Adipocyte (in vitro differentiated cells): ENCODE results near the gene BTLA.
"Not testable (repeated sequence)": the region's sequence is repeated elsewhere in the genome, so short reads cannot be mapped to it uniquely, and the experiment has no call there.

ENCODE experiments used
- DNase-seq: peaks from one replicate; pipeline ENCODE4 v3.0.0-alpha.2; 2015; ENCODE audit warnings: low read depth
- H3K27me3 ChIP-seq: replicated peaks from 2 replicates; pipeline ENCODE4 v1.7.0; 2013; ENCODE audit warnings: mild to moderate bottlenecking, low read length, moderate library complexity; ENCODE audit not compliant: control insufficient read depth, insufficient read depth
- H3K36me3 ChIP-seq: 2 replicates; pipeline ENCODE4 v1.7.0; 2013; ENCODE audit warnings: low read length, mild to moderate bottlenecking, moderate library complexity; ENCODE audit not compliant: control insufficient read depth, insufficient read depth, severe bottlenecking
- H3K4me1 ChIP-seq: 2 replicates; pipeline ENCODE4 v1.7.0; 2013; ENCODE audit warnings: mild to moderate bottlenecking, low read length, moderate library complexity; ENCODE audit not compliant: control insufficient read depth, insufficient read depth
- H3K4me3 ChIP-seq: 2 replicates; pipeline ENCODE4 v1.7.0; 2013; ENCODE audit warnings: mild to moderate bottlenecking, low read length, moderate library complexity
- H3K9ac ChIP-seq: 2 replicates; pipeline ENCODE4 v1.7.0; 2013; ENCODE audit warnings: mild to moderate bottlenecking, low read length, moderate library complexity
- H3K9me3 ChIP-seq: 2 replicates; pipeline ENCODE4 v1.7.0; 2013; ENCODE audit warnings: mild to moderate bottlenecking, low read length, moderate library complexity; ENCODE audit not compliant: control insufficient read depth

BTLA gene, protein sequence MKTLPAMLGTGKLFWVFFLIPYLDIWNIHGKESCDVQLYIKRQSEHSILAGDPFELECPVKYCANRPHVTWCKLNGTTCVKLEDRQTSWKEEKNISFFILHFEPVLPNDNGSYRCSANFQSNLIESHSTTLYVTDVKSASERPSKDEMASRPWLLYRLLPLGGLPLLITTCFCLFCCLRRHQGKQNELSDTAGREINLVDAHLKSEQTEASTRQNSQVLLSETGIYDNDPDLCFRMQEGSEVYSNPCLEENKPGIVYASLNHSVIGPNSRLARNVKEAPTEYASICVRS

DNA sequence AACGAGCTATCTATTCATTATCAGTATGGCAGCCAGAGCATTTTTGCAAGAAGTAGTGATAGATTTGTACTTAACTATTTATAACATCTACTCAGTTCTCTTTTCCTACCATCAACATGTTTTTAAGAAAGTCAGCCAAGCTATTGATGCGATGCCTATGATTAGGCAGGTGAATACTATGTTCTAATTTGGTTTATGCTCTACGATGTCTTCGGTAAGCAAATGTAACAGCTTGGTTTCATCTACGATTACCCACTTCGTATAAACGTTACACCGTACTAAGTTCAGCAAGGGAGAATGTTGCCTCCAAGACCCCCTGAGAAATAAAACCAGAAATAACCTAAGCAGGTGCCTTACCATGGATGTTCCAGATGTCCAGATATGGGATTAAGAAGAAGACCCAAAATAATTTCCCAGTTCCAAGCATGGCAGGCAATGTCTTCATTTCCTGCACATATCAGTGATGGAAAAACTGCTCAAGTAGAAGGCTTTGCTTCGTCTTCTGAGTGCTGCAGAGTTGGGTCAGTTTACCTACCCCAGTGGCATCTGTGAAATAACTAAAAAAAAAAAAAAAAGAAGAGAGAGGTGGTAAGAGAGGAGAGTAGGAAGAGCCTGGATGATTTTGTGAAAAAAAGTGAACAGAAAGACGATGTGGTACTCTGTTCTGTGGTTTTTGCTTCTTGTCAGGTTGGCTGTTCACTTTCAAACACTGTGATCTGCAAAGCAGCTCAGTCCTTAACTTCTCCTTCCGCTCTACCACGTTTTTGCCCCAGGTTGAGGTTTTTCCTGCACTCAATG, at the start of gene BTLA:
BTLA (minus strand) TSS at position 559 of the 798 bp plus-strand sequence; CDS start at position 445, 114 bp downstream.
- Histone ChIP-seq H3K9me3 (peaks cover 3% of the 10 kb centered on the region), H3K9ac (no peak within 1 kb of the TSS), H3K4me3 (no peak within 1 kb of the TSS), H3K4me1 (no peaks in the 10 kb centered on the region), H3K27me3 (no peaks in the 10 kb centered on the region), H3K36me3 (no peaks in the 10 kb centered on the region)
- DNase-seq, result no peak

DNA sequence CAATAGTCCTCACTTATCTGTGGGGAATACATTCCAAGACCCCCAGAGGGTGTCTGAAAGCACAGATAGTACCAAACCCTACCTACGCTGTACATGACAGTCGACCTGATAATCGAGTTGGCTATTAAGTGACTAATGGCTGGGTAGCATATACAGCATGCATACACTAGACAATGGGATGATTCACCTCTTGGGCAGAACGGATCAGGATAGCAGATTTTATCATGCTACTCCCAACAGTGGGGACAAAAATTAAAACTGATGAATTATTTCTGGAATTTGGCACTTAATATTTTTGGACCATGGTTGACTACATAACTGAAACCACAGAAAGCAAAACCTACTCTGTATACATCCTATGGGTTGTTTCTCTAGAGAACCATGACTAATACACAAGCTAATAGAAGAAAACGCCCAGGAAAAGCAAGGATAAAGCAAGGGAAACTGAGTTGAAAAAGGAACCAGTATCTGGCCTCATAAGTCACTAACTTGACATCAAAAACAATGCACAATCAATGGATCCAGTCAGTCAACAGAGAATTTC, 47.0 kb upstream of the BTLA start:
- Histone ChIP-seq H3K9me3 (no peaks in the 10 kb centered on the region), H3K4me1 (peaks cover 6% of the 10 kb centered on the region), H3K4me3 (no peak overlapping the region), H3K27me3 (no peaks in the 10 kb centered on the region), H3K36me3 (peaks cover 63% of the 10 kb centered on the region), H3K9ac (no peak overlapping the region)
- no peak for DNase-seq

DNA sequence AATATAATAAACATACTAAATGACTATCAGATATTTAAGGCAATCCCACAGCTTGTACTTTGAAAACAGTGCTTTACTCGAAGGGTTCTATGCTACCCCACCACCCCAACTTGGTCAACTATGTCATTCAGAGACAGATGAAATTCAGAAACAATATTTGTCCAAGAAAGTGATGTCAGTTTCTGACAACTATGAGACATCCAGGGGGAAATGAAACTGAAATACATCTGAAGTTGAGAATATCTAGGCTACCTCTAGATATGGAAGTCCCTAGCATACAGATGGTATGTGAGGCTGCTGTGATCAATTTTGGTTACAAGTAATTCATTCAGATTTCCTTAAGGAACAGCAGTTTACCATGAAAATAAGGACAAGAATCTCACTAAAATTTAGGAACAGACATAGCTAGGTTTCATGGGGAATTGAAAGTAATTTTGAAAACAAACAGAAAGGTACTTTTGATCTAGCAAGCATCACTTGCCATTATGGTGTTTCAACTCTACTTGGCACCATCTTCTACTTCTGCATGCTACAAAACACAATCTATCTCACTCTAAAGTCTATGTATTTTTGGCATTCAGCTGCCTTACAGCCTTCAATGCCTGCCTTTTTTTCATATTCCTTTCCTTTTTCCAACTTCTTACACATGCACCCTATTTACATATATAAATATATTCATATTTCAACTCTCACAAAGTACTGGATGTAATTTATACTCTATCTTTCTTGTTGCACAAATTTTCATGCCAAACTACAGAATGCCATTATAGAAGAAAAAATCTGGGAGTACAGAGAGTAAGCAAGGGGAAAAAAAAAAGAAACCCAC, 40.8 kb upstream of the BTLA start:
- Histone ChIP-seq H3K9ac (no peak overlapping the region), H3K9me3 (no peaks in the 10 kb centered on the region), H3K4me3 (no peak overlapping the region), H3K27me3 (no peaks in the 10 kb centered on the region), H3K4me1 (no peaks in the 10 kb centered on the region), H3K36me3 (peaks cover 79% of the 10 kb centered on the region)
- DNase-seq, result no peak

DNA sequence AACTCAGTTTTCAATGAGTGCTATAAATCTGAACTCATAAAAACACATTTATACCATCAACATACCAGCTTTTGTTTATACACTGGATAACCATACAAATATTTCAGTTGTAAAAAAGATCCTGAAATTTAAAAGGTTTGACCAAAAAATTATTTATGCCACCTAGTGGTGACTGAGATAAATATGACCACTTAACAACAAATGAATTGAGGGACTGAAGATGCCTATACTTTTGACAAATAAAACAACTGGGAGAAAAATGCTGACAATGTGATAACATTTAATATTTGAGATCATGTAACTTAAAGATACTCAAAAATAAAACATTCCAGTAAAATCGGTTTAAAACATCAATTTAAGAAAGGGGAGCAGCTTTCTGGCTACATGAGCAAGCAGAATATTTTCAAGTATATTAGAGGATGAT, 32.1 kb upstream of the BTLA start:
- H3K4me1 ChIP-seq, result no peaks in the 10 kb centered on the region
- peak; percentile 80 for DNase-seq
- no peak overlapping the region for H3K4me3 ChIP-seq
- H3K9me3 ChIP-seq, result no peaks in the 10 kb centered on the region
- H3K9ac ChIP-seq, result no peak overlapping the region
- H3K27me3 ChIP-seq, result no peaks in the 10 kb centered on the region
- H3K36me3 ChIP-seq, result peaks cover 75% of the 10 kb centered on the region

DNA sequence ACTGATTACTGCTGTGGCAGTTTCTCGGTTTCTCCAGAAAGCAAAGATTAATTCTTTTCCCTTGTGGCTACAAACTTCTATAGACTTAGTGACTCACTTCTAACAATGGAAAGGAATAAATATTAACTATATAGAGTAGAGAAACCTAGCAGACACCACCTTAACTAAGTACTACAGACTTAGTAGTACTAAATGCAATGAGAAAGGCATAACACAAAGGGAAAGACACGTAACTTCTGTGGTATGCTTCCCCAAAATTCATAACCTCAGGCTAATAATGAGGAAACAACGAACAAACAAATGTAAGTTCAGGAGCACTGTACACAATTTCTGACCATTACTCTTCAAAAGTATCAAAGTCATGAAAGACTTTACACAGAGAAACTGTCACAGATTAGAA, 31.3 kb upstream of the BTLA start:
- no peaks in the 10 kb centered on the region for H3K9me3 ChIP-seq
- H3K27me3 ChIP-seq, result no peaks in the 10 kb centered on the region
- peaks cover 67% of the 10 kb centered on the region for H3K36me3 ChIP-seq
- no peak overlapping the region for H3K4me3 ChIP-seq
- H3K9ac ChIP-seq, result no peak overlapping the region
- DNase-seq, result no peak
- no peaks in the 10 kb centered on the region for H3K4me1 ChIP-seq

DNA sequence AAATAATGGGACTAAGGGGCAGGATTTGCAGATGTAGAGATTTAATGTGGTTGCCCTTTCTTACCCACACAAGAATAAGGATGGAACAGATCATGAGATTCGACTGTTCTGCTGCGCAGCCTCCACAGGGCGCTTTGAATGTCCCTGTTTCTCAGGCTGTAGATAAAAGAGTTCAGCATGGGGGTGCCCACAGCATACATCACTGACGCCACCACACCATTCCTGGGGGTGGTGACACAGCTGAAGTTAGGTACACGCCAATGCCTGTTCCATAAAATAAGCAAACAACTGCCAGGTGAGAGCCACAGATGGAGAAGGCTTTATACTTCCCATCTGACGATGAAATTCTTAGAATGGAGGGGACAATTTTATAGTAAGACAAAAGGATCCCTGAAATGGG, 24.9 kb upstream of the BTLA start:
- not testable (repeated sequence) for H3K4me1 ChIP-seq, H3K27me3 ChIP-seq, H3K4me3 ChIP-seq, H3K9ac ChIP-seq, H3K9me3 ChIP-seq, DNase-seq
- H3K36me3 ChIP-seq, result peaks cover 30% of the 10 kb centered on the region

DNA sequence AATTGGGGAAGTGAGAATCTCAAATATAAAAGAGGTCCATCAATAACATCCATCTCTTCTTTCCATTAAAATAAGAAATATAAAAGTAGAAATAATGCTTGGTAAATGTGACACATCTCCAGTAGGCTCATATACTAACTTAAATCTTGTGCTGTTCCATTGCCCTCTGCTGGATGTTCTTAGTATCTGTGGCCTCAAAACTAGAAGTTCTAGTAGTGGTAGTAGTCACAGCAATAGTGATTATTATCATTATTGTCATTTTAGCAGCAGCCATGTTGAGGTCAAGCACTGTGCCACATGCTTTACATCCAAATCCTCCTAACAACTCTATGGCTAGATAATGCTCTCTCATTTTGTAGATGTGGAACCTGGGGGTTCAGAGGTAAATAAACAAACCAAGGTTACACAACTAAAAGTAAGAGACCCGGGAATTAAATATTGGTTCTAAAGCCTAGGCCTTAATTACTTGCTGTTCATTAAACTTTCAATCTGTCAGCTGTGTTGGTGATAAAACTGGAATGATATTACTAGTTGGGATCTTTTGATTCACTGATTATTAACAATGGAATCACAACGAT, 20.2 kb upstream of the BTLA start:
- H3K36me3 ChIP-seq, result peaks cover 5% of the 10 kb centered on the region
- no peaks in the 10 kb centered on the region for H3K9me3 ChIP-seq
- H3K4me3 ChIP-seq, result no peak overlapping the region
- peak overlapping the region; percentile 39 for H3K9ac ChIP-seq
- DNase-seq, result peak; percentile 80
- no peaks in the 10 kb centered on the region for H3K27me3 ChIP-seq
- H3K4me1 ChIP-seq, result peaks cover 2% of the 10 kb centered on the region

DNA sequence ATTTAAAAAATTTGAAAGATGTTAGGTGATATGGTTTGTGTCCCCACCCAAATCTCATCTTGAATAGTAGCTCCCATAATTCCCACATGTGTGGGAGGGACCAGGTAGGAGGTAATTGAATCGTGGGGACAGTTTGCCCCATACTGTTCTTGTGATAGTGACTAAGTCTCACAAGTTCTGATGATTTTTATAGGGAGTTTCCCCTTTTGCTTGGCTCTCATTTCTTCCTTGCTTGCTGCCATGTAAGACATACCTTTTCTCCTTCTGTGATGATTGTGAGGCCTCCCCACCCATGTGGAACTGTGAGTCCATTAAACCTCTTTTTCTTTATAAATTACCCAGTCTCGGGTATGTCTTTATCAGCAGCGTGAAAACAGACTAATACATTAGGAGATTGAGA, 19.7 kb upstream of the BTLA start:
- DNase-seq, result not testable (repeated sequence)

DNA sequence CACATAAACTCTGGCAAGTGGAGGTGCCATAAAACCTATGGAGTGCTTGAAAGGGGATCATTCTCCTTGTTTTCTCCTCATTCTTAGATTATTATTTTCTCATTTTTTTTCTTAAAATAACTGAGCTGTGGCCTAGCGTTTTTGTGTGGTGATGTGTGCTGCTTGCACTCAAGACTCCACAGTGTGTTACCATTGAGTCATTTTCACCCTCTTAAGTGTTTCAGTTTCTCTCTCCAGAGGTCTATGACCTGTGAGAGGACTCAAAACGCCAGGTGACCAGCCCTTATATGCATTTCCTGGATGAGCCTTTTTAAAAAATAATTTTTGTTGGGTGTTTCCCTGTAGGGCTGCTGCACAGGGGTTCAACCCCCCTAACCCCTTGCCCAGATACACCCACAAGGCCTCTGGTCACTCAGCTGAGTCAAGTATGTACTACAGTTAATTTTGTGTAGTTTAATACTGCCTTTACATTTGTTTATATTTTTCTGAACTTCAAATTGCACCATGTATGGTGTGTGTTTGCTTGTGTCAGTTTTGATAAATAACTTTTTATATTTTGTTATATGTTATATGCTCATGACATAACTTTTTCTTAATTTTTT, 15.4 kb upstream of the BTLA start:
- H3K9ac ChIP-seq, result no peak overlapping the region
- H3K4me1 ChIP-seq, result peaks cover 2% of the 10 kb centered on the region
- H3K9me3 ChIP-seq, result peaks cover 4% of the 10 kb centered on the region
- H3K4me3 ChIP-seq, result no peak overlapping the region
- no peak for DNase-seq
- H3K36me3 ChIP-seq, result no peaks in the 10 kb centered on the region
- no peaks in the 10 kb centered on the region for H3K27me3 ChIP-seq

More for the DNA sequence above, 19.7 kb upstream of the BTLA start:
- not testable (repeated sequence) for H3K9me3 ChIP-seq, H3K4me3 ChIP-seq, H3K9ac ChIP-seq, H3K4me1 ChIP-seq, H3K27me3 ChIP-seq, H3K36me3 ChIP-seq

DNA sequence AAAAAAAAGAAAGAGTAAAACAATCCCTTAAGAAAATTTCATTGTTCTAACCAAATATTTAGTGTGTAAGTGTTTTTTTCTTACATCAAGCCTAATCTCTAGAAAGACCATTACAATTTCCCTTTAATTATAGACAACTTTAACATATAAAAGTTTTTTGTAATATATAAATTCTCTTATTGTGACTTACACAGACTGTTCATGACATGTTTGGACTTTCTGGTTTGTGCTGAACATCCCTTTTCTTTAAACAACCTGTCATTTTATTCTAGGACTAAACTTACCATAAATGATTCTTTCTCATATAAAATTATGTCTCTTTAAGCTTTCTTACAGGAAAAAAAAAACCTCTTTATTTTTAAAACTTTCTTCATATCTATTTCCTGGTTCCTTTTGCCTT, 13.0 kb upstream of the BTLA start:
- no peak overlapping the region for H3K4me3 ChIP-seq
- H3K9ac ChIP-seq, result no peak overlapping the region
- peaks cover 4% of the 10 kb centered on the region for H3K9me3 ChIP-seq
- H3K36me3 ChIP-seq, result no peaks in the 10 kb centered on the region
- DNase-seq, result no peak
- no peaks in the 10 kb centered on the region for H3K4me1 ChIP-seq
- H3K27me3 ChIP-seq, result no peaks in the 10 kb centered on the region
